Cerebellar cortex (tissue), 1 donor: ENCODE measurements around the gene CHKA.
"Not testable (repeated sequence)": the region's sequence is repeated elsewhere in the genome, so short reads cannot be mapped to it uniquely, and the experiment has no call there.

Experiments
- DNase-seq: peaks from one replicate; pipeline ENCODE4 v3.0.0-alpha.2; 2015; ENCODE audit warnings: low spot score

CHKA gene

DNA sequence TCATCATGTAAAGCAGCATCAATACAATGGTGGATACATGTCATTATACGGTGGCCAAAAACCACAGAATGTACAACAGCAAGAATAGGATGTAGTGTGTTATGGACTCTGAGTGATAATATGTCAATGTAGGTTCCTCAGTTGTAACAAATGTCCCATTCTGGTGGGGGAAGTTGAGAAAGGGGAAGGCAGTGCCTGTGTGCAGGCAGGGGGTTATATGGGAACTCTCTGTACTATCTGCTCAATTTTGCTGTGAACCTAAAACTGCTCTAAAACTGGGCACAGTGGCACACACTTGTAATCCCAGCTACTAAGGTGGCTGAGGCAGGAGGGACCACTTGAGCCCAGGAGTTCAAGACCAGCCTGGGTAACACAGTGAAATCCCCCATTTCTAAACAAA is 5.9 kb downstream of the CHKA start:
- no peak for DNase-seq

DNA sequence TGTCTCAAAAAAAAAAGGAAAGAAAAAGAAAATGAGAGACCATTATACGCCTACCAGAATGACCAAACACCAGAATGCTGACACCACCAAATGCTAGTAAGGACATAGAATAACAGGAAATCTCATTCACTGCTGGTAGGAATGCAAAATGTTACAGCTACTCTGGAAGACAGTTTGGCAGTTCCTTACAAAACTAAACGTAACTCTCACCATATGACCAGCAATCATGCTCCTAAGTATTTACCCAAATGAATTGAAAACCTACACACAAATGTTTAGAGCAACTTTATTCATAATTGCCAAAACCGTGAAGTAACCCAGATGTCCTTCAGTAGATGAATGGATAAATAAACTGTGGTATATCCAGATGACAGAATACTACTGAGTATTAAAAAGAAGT is 7.2 kb downstream of the CHKA start:
- no peak for DNase-seq

DNA sequence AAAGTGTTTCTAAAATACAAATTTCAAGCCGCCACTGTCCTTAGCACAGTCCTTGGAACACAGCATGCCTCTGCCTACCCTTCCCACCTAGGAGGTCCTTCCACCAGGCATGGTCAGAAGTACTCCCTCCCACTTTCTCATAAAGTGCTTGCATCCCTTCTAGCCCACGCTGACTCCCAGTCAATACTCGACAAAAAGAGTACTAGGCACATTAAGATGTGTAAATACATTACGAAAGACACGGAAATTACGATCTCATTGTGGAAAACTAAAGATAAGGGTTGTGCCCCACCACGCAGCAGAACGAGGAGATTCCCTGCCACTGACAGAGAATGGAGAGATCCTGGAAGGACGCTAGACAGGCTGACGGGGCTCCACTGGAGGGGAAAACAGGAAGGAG is 13.5 kb downstream of the CHKA start:
- no peak for DNase-seq

DNA sequence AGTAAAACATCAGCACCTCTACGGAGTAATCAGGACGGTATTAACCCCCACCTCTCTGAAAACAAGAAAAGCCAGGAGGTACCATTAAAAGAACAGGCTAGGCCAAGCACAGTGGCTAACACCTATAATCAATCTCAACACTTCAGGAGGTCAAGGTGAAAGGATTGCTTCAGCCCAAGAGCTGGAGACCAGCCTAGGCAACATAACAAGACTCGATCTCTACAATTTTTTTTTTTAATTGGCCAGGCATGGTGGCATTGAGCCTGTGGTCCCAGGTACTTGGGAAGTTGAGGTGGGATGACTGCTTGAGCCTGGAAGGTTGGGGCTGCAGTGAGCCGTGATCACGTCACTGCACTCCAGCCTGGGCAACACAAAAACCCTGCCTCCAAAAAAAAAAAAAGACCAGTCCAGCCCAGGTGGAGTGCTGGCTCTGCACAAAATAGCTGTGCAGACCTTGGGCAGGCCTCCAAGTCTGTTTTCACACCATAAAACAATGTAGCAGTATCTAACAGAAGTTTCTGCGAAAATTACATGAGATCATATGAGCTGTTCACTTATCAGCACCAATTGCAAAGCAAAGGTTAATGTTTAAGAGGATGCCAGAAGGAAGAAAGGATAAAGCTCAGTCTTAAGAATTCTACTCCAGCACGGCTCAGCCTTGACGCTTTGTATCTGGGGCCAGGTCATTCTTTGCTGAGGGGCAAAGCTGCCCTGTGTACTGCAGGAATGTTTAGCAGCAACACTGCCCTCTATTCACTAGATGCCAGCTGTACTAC is 14.8 kb downstream of the CHKA start:
- peak; percentile 67 for DNase-seq

DNA sequence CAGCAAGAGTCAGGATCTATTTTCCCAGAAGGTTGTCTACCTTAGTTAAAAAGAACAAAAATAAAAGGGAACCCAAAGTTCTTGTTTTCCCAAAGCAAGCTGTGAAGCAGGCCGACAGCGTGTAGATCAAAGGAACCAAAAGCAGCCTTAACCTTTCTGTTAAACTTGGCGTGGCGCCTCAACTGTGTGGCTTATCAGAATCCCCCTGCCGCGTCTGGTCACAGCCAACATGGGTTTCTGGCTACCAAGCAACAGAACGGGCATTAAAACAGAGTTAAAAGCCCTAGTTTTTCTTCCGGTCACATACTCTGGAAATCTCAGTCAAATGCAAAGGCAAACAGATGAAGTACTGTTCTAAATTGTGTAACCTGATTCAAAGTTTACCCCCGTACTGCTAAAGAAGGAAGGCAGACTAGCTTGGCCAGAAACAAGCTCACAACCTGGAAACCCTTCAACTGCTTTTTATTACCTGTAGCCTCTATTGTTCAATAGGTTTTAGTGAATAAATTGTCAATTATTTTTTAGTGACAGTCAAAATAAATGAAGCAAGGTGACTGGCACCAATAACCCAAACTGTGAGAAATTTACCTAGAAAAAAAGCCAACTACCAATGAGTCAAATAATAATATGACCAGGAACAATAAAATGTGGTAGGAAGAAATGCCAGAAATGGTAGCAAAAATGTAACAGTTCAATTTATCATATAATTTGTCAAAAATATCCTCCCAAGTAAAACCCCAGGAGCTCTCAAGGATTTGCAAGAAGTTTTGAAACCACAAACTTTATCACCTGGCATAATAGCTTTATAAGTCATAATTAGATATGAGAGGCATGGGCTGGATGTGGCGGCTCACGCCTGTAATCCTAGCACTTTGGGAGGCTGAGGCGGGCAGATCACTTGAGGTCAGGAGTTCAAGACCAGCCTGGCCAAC is 21.4 kb downstream of the CHKA start:
- no peak for DNase-seq

DNA sequence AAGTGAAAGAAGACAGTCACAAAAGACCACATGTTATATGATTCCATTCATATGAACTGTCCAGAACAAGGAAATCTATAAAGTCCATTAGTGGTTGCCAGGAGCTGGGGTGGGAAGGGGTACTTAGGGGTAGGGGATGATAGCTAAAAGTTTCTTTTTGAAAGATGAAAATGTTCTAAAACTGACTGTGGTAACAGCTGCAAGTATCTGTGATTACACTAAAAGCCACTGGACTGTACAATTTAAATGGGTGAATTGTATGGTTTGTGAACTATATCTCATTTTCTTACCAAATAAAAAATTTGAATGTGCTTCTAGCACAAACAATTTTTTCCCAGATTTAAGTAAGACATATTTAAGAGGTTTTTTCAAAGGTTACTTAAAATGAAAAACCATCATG is 22.1 kb downstream of the CHKA start:
- no peak for DNase-seq

DNA sequence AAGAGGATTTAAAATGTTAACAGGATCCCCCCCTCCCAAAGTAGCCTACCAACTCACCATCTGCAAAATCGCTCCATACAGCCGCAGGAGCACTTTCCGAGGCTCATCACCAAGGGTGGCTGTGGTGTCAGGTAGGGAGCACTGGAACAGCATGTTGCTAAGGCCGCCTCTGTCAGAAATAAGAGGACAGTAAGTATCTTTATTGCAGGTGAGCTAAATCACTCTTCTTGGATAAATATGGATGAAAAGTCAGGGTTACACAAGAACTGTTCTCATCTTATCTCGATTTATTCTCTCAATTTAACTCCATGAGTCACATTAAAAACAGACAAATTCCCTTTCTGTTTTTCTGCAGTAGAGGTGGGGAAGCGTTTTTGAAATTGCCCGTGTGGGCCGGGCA is 24.2 kb downstream of the CHKA start:
- no peak for DNase-seq

DNA sequence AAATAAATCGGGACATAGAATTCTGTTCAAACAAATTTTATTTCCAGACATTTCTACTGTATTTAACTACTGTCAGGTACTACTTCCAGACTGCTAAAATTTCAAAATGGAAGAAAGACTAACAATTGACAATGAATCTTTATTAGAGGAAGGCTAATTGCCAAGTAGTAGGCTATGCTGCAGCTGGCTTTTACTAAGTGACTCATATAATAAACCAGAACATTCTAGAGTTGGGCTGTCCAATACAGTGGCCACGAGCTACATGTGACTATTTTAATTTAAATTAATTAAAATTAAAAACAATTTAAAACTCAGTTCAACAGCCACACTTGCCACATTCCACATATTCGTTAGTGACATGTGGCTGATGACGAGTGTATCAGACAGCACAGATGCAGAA is 27.6 kb downstream of the CHKA start:
- no peak for DNase-seq

DNA sequence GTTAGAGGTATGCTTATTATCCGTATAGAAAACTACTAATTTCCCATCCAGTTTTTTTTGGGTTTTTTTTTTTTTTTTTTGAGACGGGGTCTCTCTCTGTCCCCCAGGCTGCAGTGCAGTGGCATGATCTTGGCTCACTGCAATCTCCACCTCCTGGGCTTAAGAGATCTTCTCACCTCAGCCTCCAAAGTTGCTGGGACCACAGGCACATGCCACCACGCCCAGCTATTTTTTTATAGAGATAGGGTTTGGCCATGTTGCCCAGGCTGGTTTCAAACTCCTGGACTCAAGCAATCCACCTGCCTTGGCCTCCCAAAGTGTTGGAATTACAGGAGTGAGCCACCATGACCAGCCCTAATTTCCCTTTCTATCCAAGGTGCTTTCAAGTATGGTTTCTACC is 28.2 kb downstream of the CHKA start:
- not testable (repeated sequence) for DNase-seq

DNA sequence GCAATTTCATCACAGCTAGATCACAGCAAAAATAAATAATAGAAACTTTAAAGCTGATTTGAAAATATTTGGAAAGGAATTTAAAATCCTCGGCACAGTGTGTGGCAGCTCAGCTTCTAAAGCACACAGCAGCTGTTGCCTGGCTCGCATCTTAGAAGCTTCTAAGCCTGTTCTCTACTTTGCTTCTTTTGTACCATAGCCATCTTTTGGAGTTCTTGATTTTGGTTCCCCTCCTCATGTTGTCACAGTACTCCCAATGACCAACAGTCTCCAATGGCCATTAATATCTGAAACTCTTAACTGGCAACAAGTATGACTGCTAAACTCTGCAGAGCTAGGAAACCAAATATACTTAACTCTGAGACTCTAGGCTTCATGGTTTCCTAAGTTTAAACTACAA is 28.8 kb downstream of the CHKA start:
- no peak for DNase-seq

DNA sequence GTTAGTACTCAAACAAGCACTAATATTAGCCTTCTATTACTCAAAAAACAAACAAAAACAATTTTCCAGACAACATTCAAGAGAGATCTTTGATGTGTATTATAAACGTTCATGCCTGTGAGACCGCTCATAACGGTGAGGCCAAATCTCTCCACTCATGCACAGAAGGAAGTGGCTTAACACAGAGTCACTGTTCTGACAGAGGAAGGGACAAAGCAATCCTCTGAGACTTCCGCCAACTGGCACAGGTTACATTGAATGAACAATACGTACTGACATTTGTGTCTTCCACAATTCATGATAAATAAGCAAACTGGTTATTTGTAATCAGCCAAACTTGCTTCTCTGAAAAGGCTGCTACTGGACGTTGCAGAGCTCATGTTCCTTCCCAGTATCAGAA is 30.5 kb downstream of the CHKA start:
- no peak for DNase-seq

DNA sequence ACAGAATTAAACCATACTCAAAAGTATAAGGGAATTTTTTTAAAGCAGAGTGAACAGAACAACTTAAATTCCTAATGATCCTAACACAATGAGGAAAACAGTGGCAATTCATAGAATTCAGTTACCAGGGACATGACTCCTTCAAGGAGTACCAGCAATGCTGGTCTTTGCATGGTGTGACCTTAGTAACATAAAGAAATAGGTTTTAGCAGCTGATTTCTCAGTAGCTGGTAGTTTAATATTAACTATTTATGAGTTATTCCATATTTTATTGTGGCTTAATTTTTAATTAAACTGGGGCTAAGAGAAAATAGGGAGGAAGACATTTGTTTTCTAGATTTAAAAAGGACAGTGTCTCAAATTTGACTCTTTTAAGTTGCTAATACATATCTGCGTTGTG is 30.9 kb downstream of the CHKA start:
- DNase-seq, result no peak

DNA sequence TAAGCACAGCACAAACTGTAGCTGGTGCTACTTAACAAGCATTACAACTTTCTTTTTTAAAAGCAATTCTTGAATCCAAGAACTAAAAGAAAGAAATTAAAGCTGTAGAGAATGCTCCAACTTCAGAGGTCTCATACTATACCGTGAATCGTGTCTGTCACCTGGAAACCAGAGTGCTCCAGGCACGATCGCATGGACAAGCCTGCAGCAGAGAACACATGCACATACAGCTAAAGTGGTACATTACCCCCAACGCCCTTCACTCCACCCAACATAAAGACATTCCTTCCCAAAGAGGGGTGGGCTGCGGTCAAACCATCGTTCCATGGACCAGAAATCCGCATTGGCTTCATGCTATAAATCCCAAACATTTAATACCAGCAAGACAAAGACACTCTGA is 31.5 kb downstream of the CHKA start:
- no peak for DNase-seq

DNA sequence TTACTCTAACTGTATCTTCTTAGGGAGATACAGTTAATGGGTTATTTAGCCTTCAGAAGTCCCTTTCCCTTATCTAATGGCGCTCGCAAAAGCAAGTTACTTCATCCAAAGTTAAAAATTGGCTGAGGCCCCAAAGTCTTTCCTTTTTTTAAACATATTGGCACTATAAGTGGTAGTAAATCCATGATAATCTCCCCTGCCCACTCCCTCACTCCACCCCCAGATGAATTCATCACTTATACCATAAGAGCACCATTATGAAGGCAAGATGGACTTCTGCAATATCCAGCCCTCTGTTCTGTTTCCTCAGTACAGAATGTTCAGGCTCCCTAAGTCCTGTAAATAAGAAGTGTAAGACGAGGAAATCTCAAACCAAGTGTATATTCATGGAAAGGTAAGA is 37.7 kb downstream of the CHKA start:
- DNase-seq, result no peak

DNA sequence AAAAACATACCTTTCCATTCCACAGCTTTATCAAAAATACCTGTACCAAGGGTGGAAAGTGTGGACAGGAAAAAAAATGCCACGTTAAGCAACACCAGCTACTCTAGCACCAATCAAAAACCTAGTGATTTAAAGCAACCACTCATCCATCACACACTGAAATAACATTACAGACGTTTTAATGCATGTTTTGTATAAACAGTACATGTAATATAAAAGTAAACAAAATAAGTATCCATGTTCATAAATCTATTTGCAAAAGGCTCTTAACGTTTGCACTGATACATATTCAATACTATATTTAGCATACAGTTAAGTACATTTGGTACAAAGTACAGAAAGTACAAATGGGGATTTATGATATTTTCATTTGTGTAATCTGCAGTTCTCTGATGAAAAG is 38.7 kb downstream of the CHKA start:
- no peak for DNase-seq

DNA sequence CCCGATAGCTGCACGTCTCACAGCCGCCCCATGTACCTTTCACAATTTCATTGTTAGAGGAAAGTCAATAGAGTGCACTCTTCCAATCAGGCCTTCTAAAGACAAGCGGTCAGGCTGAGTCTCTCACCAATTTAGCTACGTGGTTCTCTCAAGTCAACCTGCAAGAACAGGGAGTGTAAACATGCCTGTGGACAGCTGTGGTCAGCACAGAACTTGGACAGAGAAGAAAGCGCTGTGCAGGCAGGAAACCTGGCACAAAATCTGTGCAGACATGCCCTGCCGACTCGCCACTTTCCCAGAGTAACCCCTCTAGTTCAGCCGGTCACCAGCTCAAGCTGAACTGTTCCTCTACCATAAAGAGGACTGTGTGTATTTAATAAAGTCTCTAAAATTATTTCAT is 39.5 kb downstream of the CHKA start:
- DNase-seq, result no peak

DNA sequence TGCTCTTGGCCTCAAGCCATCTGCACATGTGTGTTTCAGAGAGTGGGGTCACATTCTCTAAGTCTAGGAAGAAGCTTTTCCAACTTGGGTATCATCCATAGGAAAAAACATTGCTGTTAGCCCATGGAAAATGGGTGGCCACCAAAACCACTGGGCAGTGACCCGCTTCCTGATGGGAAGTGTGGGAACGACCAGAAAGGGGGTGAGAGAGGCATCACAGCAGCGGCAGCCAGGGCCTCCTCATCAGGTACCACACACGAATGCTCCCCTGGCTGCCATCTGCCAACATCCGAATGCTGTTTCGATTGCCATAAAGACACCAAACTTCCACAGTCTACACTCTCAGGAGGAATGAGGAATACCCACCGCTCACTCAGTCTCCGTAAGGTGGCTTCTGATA is 40.3 kb downstream of the CHKA start:
- DNase-seq, result no peak

DNA sequence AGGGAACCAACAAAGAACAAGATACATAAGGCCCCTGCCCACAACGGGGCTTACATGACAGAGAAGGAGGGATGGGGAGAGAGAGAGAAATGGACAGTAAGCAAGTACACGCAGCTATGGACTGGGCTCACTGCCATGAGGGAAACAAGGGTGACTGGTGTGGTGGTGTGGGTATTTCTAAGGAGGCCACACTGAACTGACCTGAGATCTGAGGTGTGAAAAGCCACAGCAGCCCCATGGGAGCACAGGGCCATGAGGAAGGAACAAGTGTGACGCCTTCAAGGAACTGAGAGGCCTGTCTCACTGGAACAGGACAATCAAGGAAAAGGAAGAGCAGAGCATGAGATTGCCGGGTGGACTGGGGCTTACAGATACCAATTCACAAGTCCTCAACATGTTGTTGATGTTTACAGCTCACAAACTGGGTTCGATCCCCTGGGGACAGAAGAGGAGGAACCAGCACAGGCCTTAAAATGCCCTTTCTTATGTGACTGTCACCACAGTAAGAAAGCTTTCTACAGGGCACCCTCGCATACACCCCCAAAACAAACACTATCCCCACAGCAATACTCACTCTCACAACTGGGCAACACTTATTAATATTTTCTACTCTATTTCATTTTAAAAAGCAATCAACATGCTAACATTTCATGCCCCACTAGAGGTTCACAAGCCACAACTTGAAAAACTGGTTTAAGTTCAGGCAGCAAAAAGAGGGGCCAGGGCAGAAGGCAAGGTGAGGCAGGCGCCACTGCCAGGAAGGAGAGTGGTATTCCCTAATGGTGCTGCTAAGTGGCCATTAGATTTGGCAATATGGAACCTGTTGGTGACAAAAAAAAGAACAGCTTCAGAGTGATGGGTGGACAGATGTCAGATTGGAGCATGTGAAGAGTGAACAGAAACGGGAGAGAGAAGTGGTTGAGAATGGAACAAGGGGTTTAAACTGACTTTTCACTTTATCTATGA is 43.3 kb downstream of the CHKA start:
- no peak for DNase-seq

DNA sequence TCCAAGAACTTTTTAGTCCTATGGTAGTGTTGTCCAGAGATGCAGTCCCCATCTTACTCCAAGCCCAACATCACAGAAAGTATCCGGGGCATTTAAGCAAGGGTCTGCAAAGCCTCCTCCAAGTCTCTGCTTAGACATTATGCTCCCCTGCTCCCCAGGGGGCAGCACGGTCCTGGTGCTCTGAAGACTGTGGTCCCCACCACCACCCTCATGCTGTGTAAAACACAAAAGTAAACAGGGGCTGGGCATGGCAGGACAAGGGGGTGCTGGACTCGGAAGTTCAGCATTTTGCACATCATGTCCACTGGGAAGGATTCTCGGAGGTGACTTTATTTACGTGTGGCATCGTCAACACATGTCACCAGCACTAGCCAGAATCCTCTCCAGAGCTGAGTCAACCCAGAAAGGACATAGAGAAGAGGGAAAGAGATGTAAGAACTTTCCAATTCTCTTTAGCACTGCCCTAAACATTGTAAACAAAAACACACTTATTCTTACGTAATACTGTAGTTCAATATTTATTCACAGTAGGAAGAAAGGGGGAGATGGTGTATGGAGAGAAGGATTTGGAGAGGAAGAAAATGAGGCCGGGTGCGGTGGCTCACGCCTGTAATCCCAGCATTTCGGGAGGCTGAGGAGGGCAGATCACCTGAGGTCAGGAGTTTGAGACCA is 44.7 kb downstream of the CHKA start:
- DNase-seq, result no peak

DNA sequence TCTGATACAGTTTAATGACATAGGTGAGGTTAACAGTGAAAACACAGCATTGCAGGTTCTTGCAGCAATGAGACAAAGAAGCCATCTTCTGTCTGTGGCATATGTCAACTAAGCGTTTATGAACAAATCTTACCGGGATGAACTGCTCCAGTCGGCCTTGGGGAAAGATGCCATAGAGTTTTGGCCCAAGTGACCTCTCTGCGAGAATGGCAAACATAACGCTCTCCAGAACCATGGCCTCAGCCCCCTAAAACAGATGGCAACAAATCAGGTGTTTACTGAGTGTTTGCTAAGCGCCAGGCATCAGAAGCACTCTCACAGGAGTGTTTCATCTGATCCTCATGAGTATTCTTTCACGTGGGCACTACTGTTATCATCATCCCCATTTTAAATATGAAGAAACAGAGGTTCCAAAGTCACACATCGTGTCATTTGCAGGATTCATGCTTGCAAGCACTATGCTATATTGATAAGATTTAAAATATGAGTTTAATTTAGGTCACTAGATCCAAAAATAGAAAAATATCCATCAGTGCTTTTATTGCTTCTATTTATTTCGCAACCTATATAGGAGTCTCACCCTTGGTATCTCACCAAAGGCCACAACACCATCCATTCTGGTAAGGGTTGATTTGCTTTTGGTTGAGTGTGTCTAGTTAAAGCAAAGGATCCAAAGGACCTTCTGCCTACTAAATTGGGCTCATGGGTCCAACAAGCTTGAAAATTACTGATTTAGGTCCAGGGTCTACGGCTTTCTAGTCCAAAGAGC is 46.4 kb downstream of the CHKA start:
- no peak for DNase-seq
